VCaP (cell line): ENCODE results near the gene GGTA1.
"Not testable (repeated sequence)": the region's sequence is repeated elsewhere in the genome, so short reads cannot be mapped to it uniquely, and the experiment has no call there.

Experiments
- H3K27ac ChIP-seq: fragments of 450-650 bp; 2 replicates; pipeline ENCODE4 v1.5.1; 2017
- CTCF ChIP-seq: fragments of 450-650 bp; conservative IDR thresholded peaks from 2 replicates; pipeline ENCODE4 v1.5.1; 2017; ENCODE audit warnings: mild to moderate bottlenecking, moderate library complexity

GGTA1 gene

GRCh38 chr9:121474231-121474947 is 25.3 kb downstream of the GGTA1 start:
- H3K27ac ChIP-seq = no peak overlapping the region
- TF ChIP-seq CTCF = no peak

GRCh38 chr9:121473229-121473628 is 26.4 kb downstream of the GGTA1 start:
- no peak overlapping the region for H3K27ac ChIP-seq
- no peak for TF ChIP-seq CTCF

GRCh38 chr9:121472446-121472845 is 27.2 kb downstream of the GGTA1 start:
- no peak overlapping the region for H3K27ac ChIP-seq
- no peak for TF ChIP-seq CTCF

GRCh38 chr9:121466142-121466541 is 33.5 kb downstream of the GGTA1 start:
- no peak overlapping the region for H3K27ac ChIP-seq
- TF ChIP-seq CTCF = no peak

GRCh38 chr9:121464968-121465367 is 34.7 kb downstream of the GGTA1 start:
- no peak overlapping the region for H3K27ac ChIP-seq
- no peak for TF ChIP-seq CTCF

DNA sequence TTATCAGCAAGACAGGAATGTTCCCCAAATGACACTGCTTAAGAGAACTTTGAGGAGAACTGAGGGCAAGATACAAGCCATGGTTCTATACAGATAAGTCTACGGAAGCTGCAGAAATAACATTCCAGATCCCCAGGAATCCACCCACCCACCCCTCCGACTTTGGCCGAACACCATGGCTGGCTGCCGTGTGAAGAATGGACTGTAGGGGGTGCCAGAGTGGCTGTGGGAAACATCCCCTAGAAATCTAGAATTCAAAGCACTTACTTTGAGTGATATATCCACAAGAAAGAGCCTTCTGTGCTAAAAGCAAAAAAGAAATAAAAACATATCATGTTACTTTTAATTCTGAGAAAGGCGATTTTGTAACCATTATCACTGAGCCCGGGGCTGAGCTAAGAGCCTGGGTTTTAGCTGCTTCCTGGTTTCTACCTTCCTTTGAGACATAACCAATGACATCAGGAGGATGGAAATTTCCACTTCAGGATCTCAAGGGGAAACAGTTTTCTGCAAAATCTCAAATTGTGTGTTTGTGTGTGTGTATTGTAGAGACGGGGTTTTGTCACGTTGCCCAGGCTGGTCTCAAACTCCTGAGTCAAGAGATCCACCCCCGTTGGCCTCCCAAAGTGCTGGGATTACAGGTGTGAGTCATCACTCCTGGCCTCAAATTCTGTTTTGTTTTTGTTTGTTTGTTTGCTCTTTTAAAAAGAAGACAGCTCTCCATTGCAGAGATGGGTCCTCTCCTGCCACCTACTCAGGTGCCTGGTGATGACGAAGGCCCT is 36.4 kb downstream of the GGTA1 start:
- TF ChIP-seq CTCF = peak; percentile 56; the same call in 1 of the 2 replicates

GRCh38 chr9:121459513-121459912 is 40.1 kb downstream of the GGTA1 start:
- TF ChIP-seq CTCF = no peak

More for the DNA sequence above, 36.4 kb downstream of the GGTA1 start:
- H3K27ac ChIP-seq = no peak overlapping the region

GRCh38 chr9:121458449-121458848 is 41.2 kb downstream of the GGTA1 start:
- not testable (repeated sequence) for H3K27ac ChIP-seq

More at GRCh38 chr9:121459513-121459912, 40.1 kb downstream of the GGTA1 start:
- no peak overlapping the region for H3K27ac ChIP-seq
